GM10266 (cell line): ENCODE measurements around the gene FANCD2.
"Not testable (repeated sequence)": the region's sequence is repeated elsewhere in the genome, so short reads cannot be mapped to it uniquely, and the experiment has no call there.

ENCODE experiments used
- DNase-seq: peaks from one replicate; pipeline ENCODE4 v3.0.0; 2012; ENCODE audit errors: extremely low spot score
- CTCF ChIP-seq: IDR thresholded peaks from 2 replicates; pipeline ENCODE4 v1.5.1; 2012; ENCODE audit warnings: mild to moderate bottlenecking, low read depth; ENCODE audit not compliant: control insufficient read depth, insufficient read depth; ENCODE audit errors: missing control alignments

FANCD2 gene

DNA sequence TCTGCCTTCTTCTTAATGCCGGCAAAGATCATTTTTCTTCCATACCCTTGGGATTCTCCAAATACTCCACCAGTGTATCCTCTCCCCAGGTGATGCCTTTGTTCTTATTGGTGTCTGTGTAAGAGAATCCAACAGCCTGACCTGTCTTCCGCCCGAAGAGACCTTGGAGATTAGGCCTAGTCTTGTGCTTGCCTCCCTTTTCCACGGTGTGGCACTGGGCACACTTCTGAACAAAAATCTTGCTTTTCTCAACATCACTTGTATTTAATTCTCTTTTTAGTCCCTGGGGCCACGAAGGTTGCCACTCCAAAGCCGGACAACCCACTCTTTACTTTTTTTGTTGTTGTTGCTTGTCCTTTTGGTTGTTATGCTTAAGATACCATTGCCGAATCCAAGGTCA lies 25.6 kb upstream of the FANCD2 start:
- TF ChIP-seq CTCF = no peak
- no peak for DNase-seq

DNA sequence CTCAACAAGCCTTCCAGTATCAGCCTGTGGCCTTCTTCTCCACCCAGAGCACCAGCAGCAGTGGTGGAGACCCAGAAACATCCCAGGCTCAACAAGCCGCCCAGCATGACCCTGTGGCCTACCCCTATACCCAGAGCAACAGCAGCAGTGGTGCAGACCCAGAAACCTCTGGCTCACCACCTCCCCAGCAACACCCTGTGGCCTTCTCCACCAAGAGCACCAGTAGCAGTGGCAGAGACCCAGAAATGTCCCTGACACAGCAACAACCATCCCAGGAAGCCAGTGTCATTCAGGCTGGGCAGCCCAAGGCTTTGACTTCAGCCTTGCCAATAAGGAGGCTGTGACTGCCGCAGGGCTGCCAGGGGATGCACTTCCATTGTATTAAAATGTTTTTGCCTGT lies 23.3 kb upstream of the FANCD2 start:
- no peak for TF ChIP-seq CTCF
- DNase-seq = no peak

DNA sequence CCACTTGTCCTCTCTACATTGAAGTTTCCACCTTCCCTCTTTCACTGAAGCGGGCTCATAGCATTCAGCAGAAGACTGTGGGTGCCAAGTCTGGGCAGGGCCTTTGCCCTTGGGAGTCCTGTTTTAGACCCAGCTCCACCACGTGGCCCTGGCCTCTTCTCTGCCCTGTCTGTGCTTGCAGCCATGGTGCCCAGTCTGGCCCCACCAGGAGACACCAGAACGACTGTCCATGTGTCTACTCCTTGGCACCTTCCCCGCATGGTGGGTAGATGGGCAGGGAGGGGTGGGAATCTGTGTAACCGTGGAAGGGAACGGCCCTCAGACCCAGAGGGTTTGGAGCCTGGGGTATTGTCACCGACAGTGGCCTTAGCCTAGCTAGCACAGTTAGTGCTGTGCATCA lies 21.7 kb upstream of the FANCD2 start:
- TF ChIP-seq CTCF = no peak
- DNase-seq = no peak

GRCh38 chr3:10004960-10005564 lies 21.2 kb upstream of the FANCD2 start:
- TF ChIP-seq CTCF = no peak
- DNase-seq = no peak

DNA sequence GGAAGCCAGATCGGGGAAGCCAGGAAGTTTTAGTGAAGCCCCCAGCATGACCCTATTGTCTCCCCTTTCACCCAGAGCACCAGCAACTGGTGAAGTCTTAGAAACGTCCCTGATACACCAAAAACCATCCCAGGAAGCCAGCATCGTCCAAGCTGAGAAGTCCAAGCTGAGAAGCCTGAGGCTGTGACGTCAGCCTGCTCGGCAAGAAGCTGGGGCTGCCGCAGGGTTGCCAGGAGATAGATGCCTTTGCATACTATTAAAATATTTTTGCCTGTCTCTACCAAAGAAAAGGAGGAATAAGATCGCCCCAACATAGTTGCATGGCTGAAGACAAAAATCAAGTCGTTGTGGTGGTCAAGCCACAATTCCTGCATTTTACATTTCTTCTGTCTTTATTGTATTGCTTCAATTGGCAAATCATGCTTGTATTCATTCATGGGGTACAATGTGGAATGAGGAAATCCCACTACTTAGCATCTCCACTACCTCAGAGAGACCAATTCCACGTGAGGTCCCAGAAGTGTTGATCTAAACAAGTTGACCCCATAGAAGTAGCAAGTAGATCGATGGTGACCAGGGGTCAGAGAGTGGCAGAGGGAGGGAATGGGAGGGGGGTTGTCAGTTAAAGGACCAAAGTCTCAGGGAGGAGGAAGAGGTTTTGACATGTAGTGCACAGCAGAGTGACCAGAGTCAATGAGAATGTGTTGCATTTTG lies 20.0 kb upstream of the FANCD2 start:
- TF ChIP-seq CTCF = no peak
- DNase-seq = no peak

DNA sequence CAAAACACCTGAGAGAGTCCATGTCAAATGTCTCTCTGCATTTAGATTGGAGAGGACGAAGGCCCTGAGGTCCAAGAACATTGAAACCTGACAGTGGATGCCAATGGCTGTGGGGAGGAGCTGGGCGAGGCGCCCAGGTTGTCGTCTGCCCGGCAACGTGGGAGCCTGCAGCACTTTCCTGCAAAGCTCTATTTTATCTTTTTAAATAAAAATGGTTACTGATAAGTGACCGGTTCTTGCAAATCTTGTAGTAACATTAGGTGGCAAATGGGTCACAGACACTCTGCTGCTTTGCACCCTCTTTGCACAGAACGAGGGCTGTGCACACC lies 19.5 kb upstream of the FANCD2 start:
- DNase-seq = no peak
- no peak for TF ChIP-seq CTCF

GRCh38 chr3:10007126-10007782 lies 19.0 kb upstream of the FANCD2 start:
- TF ChIP-seq CTCF = no peak
- DNase-seq = no peak

DNA sequence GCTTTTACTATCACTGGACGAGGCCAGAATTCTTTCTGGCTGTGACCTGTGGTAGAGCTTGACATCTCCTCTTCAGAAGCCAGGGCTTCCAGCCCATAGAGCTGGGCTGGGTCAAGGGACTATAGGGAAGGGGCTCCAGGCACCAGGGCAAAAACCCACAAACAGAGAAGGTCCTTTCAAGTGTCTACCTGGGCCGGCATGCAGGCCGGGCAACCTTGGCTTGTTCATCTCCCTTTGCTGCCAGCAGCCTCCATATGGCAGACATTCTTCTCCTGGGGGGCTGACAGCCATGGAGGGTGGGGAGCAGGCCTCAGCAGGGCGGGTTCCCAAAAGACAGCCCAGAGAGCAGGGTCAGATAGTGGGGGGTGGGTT lies 18.0 kb upstream of the FANCD2 start:
- not testable (repeated sequence) for DNase-seq
